Esophagus squamous epithelium (tissue), 5 donors: ENCODE measurements around the gene MED12. TPM values are rescaled to one million over a fixed set of nuclear protein-coding genes. Genes with fewer than 3 reads are reported as not detected.

Source experiments
- DNase-seq: peaks from one replicate; lab custom pipeline; 2025; lab: John Stamatoyannopoulos, UW
- H3K27ac ChIP-seq, 4 donors: fragments of 200-600 bp; sonication (generic); one replicate each; pipeline ENCODE4 v1.5.1; 2016 to 2019; ENCODE audit warnings: mild to moderate bottlenecking in 1 of 4
- H3K27me3 ChIP-seq, 4 donors: fragments of 200-600 bp; sonication (generic); 1 replicate in 3 of 4; 2 replicates in 1 of 4; pipeline versions ENCODE4 v1.5.1 to v1.6.0; 2017 to 2021; ENCODE audit warnings: antibody characterized with exemption in 1 of 4
- H3K36me3 ChIP-seq, 3 donors: fragments of 200-600 bp; sonication (generic); one replicate each; pipeline ENCODE4 v1.5.1; 2016 to 2019
- H3K4me1 ChIP-seq, 3 donors: fragments of 200-600 bp; sonication (generic); one replicate each; pipeline ENCODE4 v1.5.1; 2017 to 2019
- H3K4me3 ChIP-seq, 4 donors: fragments of 200-600 bp; sonication (generic); 1 replicate in 3 of 4; 2 replicates in 1 of 4; pipeline ENCODE4 v1.5.1; 2016 to 2019; ENCODE audit warnings: mild to moderate bottlenecking in 2 of 4, moderate library complexity in 1 of 4
- H3K9me3 ChIP-seq, 3 donors: fragments of 200-600 bp; sonication (generic); one replicate each; pipeline ENCODE4 v1.5.1; 2016 to 2019
- CTCF ChIP-seq, 6 experiments: fragments of 450-650 bp in 4 of 6; fragments of 200-600 bp in 2 of 6; sonication (generic) in 2 of 6; IDR thresholded peaks; one replicate each; pipeline ENCODE4 v1.5.1; 2016 to 2019; ENCODE audit warnings: antibody characterized with exemption in 6 of 6, mild to moderate bottlenecking in 4 of 6, moderate library complexity in 4 of 6
- POLR2A ChIP-seq, 4 donors: fragments of 450-650 bp; IDR thresholded peaks; one replicate each; pipeline ENCODE4 v1.6.1; 2017; ENCODE audit warnings: antibody characterized with exemption in 4 of 4, mild to moderate bottlenecking in 4 of 4, moderate library complexity in 3 of 4
- WGBS, 2 donors: methylation state at CpG; one replicate each; pipeline ENCODE4 v1.1.5; 2018; 5-methylcytosine and 5-hydroxymethylcytosine counted together
- intact Hi-C: fragments of 100-400 bp; cut with DNase I; formaldehyde crosslinking; loops from one replicate; pipeline ENCODE4 v1.15.0; 2022
- total RNA-seq, 4 donors: library from RNA; depleted of rRNA; stranded (reverse); fragments of >200 nt; gene quantifications; one replicate each; pipeline ENCODE4 v1.1.0, GENCODE V29; 2016
- donor health status: DM: yes; HTN: yes; CAD: no.

The MED12 gene
- 10 to 100 TPM; 19.9 to 34.0 (median 24.3) TPM for total RNA-seq

- DNase-seq, result peak; percentile 22
- WGBS, 2 donors, result 5 to 32% methylated on average over 13 to 34 of the region's 56 CpGs
- TF ChIP-seq POLR2A (IDR thresholded peaks at IDR 0.05), result peak in 1 of 4 donors; percentile 44
- no peak for TF ChIP-seq CTCF (IDR thresholded peaks at IDR 0.05)
- H3K9me3 ChIP-seq, result no peaks in the 10 kb centered on the region
- intact Hi-C loops, result no loop called here
- H3K36me3 ChIP-seq, result peaks cover 0 to 30% (median 0%) of the 10 kb centered on the region in 3 donors
- no peaks in the 10 kb centered on the region for H3K27me3 ChIP-seq
- peak within 1 kb of the TSS; percentile 83 to 94 (median 88) for H3K27ac ChIP-seq
- peaks cover 0 to 19% (median 4%) of the 10 kb centered on the region in 3 donors for H3K4me1 ChIP-seq
- peak within 1 kb of the TSS; percentile 55 to 77 (median 70) for H3K4me3 ChIP-seq
These were observed at the start of gene MED12 for GRCh38 chrX:71118032-71118984. Gene MED12 (plus strand): TSS chrX:71118596. CDS start chrX:71118755, 159 bp downstream.

GRCh38 chrX:71070531-71070930 is 47.9 kb upstream of the MED12 start:
- DNase-seq, result no peak
- Histone ChIP-seq H3K9me3 (no peaks in the 10 kb centered on the region), H3K27me3 (peaks cover 0 to 2% (median 0%) of the 10 kb centered on the region in 4 donors), H3K4me3 (no peak overlapping the region), H3K27ac (peak overlapping the region in 1 of 4 donors; percentile 9), H3K36me3 (no peaks in the 10 kb centered on the region), H3K4me1 (peaks cover 0 to 25% (median 6%) of the 10 kb centered on the region in 3 donors)
- WGBS, 2 donors, result 46 to 59% methylated on average over 5 of the region's 5 CpGs
- no peak for TF ChIP-seq POLR2A (IDR thresholded peaks at IDR 0.05)
- TF ChIP-seq CTCF (IDR thresholded peaks at IDR 0.05), result no peak
- intact Hi-C loops, result no loop called here

GRCh38 chrX:71081330-71082123 is 36.9 kb upstream of the MED12 start:
- intact Hi-C loops, result no loop called here
- H3K4me3 ChIP-seq, result no peak overlapping the region
- no peaks in the 10 kb centered on the region for H3K9me3 ChIP-seq
- no peaks in the 10 kb centered on the region for H3K4me1 ChIP-seq
- no peak for DNase-seq
- TF ChIP-seq POLR2A (IDR thresholded peaks at IDR 0.05) (no peak), CTCF (IDR thresholded peaks at IDR 0.05) (no peak)
- H3K27me3 ChIP-seq, result no peaks in the 10 kb centered on the region
- H3K27ac ChIP-seq, result no peak overlapping the region
- WGBS, 2 donors, result 24 to 55% methylated on average over 2 to 3 of the region's 3 CpGs
- H3K36me3 ChIP-seq, result no peaks in the 10 kb centered on the region

GRCh38 chrX:71082124-71082647 is 36.2 kb upstream of the MED12 start:
- Histone ChIP-seq H3K4me1 (no peaks in the 10 kb centered on the region), H3K27me3 (no peaks in the 10 kb centered on the region), H3K36me3 (no peaks in the 10 kb centered on the region), H3K9me3 (no peaks in the 10 kb centered on the region), H3K27ac (no peak overlapping the region), H3K4me3 (no peak overlapping the region)
- WGBS, 2 donors, result 86 to 91% methylated on average over 5 of the region's 5 CpGs
- TF ChIP-seq POLR2A (IDR thresholded peaks at IDR 0.05), result no peak
- TF ChIP-seq CTCF (IDR thresholded peaks at IDR 0.05), result no peak
- DNase-seq, result no peak
- intact Hi-C loops, result no loop called here
